ENCODE data around the gene FAU. TPM values are rescaled to one million over a fixed set of nuclear protein-coding genes. Genes with fewer than 3 reads are reported as not detected.

Gene FAU
- total and polyA plus RNA-seq, 2 of the 13 experiments (the other 11 are each of a cell fraction or from before 2014, with no cell fraction given), result 374 to 869 TPM

DNA sequence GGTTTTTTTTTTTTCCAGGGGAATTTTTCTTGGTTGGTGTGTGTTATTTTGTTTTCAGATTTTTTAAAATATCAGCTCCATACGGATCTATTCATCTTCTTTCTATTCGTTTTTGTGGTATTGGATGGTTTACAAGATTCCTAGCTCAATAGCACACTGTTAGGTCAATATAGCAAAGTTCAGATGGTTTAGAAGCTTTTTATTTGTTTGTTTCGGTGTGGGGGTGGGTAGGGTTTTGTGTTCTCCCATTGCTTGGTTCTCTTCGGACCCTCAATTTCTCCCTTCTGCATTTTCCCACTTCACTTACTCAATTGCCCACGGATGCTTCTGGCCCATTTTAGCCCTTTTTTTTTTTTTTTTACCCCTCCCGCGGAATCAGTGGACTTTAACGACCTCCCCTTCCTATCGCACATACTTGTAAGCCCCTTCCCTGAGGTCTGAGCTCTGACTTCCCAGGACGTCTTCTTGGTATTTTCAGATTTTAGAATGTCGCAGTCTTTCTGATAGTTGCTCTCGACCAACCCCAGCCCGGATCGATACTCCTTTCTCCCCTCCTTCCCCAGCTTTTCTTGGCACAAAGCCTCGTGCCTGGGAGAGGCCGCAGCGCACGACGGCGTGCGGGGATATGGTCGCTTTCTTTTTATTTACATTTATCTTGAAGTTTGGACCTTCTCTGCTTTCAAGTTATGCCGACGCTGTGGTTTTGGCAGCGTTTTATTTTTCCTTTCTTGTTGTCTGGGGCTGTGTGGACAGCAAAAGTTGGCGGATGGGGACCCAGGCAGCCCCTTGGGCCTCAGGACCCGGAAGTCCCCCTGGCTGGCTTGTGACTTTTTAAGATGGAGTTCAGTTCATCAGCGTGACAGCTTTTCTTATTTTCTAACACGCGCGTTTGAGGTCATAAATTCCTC is 43.7 kb upstream of the FAU start (continued):
- TF ChIP-seq, protein P1, sequence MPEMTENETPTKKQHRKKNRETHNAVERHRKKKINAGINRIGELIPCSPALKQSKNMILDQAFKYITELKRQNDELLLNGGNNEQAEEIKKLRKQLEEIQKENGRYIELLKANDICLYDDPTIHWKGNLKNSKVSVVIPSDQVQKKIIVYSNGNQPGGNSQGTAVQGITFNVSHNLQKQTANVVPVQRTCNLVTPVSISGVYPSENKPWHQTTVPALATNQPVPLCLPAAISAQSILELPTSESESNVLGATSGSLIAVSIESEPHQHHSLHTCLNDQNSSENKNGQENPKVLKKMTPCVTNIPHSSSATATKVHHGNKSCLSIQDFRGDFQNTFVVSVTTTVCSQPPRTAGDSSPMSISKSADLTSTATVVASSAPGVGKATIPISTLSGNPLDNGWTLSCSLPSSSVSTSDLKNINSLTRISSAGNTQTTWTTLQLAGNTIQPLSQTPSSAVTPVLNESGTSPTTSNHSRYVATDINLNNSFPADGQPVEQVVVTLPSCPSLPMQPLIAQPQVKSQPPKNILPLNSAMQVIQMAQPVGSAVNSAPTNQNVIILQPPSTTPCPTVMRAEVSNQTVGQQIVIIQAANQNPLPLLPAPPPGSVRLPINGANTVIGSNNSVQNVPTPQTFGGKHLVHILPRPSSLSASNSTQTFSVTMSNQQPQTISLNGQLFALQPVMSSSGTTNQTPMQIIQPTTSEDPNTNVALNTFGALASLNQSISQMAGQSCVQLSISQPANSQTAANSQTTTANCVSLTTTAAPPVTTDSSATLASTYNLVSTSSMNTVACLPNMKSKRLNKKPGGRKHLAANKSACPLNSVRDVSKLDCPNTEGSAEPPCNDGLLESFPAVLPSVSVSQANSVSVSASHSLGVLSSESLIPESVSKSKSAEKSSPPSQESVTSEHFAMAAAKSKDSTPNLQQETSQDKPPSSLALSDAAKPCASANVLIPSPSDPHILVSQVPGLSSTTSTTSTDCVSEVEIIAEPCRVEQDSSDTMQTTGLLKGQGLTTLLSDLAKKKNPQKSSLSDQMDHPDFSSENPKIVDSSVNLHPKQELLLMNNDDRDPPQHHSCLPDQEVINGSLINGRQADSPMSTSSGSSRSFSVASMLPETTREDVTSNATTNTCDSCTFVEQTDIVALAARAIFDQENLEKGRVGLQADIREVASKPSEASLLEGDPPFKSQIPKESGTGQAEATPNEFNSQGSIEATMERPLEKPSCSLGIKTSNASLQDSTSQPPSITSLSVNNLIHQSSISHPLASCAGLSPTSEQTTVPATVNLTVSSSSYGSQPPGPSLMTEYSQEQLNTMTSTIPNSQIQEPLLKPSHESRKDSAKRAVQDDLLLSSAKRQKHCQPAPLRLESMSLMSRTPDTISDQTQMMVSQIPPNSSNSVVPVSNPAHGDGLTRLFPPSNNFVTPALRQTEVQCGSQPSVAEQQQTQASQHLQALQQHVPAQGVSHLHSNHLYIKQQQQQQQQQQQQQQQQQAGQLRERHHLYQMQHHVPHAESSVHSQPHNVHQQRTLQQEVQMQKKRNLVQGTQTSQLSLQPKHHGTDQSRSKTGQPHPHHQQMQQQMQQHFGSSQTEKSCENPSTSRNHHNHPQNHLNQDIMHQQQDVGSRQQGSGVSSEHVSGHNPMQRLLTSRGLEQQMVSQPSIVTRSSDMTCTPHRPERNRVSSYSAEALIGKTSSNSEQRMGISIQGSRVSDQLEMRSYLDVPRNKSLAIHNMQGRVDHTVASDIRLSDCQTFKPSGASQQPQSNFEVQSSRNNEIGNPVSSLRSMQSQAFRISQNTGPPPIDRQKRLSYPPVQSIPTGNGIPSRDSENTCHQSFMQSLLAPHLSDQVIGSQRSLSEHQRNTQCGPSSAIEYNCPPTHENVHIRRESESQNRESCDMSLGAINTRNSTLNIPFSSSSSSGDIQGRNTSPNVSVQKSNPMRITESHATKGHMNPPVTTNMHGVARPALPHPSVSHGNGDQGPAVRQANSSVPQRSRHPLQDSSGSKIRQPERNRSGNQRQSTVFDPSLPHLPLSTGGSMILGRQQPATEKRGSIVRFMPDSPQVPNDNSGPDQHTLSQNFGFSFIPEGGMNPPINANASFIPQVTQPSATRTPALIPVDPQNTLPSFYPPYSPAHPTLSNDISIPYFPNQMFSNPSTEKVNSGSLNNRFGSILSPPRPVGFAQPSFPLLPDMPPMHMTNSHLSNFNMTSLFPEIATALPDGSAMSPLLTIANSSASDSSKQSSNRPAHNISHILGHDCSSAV (CRISPR knock-in tag; IDR thresholded peaks at IDR 0.05; ENCODE audit: borderline replicate concordance), result no peak
- TF ChIP-seq SOX6 (IDR thresholded peaks at IDR 0.05) (no peak), SOX6 (CRISPR knock-in tag; IDR thresholded peaks at IDR 0.05) (peak; percentile 88), MIXL1 (CRISPR knock-in tag; IDR thresholded peaks at IDR 0.05) (peak; percentile 60; the same call in 1 of the 2 replicates), ZNF674 (CRISPR knock-in tag; IDR thresholded peaks at IDR 0.05; ENCODE audit: low read depth) (no peak), IRX3 (CRISPR knock-in tag; IDR thresholded peaks at IDR 0.05; ENCODE audit: borderline replicate concordance, low read depth) (no peak), PITX1 (CRISPR knock-in tag; IDR thresholded peaks at IDR 0.05) (peak; percentile 84), KDM6A (CRISPR knock-in tag; IDR thresholded peaks at IDR 0.05; ENCODE audit: low read depth) (peak; percentile 76), POLR2G (IDR thresholded peaks at IDR 0.05; ENCODE audit: low read depth, low read length) (peak; percentile 85), GABPB1 (CRISPR knock-in tag; IDR thresholded peaks at IDR 0.05) (peak; percentile 63; the same call in 1 of the 2 replicates), CAMTA2 (CRISPR knock-in tag; IDR thresholded peaks at IDR 0.05; ENCODE audit: borderline replicate concordance) (no peak), NFE2L2 (IDR thresholded peaks at IDR 0.05; ENCODE audit: low read length) (no peak), ZNF75D (CRISPR knock-in tag; IDR thresholded peaks at IDR 0.05; ENCODE audit: borderline replicate concordance) (no peak), ZNF235 (CRISPR knock-in tag; IDR thresholded peaks at IDR 0.05; ENCODE audit: borderline replicate concordance) (no peak), ZNF337 (CRISPR knock-in tag; IDR thresholded peaks at IDR 0.05; ENCODE audit: borderline replicate concordance, low read depth) (no peak), ZFP1 (CRISPR knock-in tag; IDR thresholded peaks at IDR 0.05) (no peak), MBNL3 (CRISPR knock-in tag; conservative IDR thresholded peaks at IDR 0.05) (no peak), NFRKB (IDR thresholded peaks at IDR 0.05) (no peak), NKX3-1 (CRISPR knock-in tag; IDR thresholded peaks at IDR 0.05) (no peak), SP4 (CRISPR knock-in tag; IDR thresholded peaks at IDR 0.05) (peak; percentile 50; the same call in 1 of the 2 replicates), ZNF138 (CRISPR knock-in tag; IDR thresholded peaks at IDR 0.05; ENCODE audit: low read depth) (no peak), SMC3 (IDR thresholded peaks at IDR 0.05; ENCODE audit: low read length) (no peak)
- TF ChIP-seq, protein P2, sequence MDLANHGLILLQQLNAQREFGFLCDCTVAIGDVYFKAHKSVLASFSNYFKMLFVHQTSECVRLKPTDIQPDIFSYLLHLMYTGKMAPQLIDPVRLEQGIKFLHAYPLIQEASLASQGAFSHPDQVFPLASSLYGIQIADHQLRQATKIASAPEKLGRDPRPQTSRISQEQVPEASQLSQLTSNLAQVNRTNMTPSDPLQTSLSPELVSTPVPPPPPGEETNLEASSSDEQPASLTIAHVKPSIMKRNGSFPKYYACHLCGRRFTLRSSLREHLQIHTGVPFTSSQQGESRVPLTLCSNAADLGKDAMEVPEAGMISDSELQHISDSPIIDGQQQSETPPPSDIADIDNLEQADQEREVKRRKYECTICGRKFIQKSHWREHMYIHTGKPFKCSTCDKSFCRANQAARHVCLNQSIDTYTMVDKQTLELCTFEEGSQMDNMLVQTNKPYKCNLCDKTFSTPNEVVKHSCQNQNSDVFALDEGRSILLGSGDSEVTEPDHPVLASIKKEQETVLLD (CRISPR knock-in tag; IDR thresholded peaks at IDR 0.05; ENCODE audit: low read depth), result no peak

Data from HepG2 (cell line).